ENCODE measurements around the gene OR4C6. TPM values are rescaled to one million over a fixed set of nuclear protein-coding genes. Genes with fewer than 3 reads are reported as not detected.

The OR4C6 gene
- not detected in 2 replicates for total RNA-seq

GRCh38 chr11:55661901-55662300, at the start of gene OR4C6:
TSS of gene OR4C6 (plus strand) at chr11:55662201. CDS start at chr11:55665167, 2,966 bp downstream.

DNA sequence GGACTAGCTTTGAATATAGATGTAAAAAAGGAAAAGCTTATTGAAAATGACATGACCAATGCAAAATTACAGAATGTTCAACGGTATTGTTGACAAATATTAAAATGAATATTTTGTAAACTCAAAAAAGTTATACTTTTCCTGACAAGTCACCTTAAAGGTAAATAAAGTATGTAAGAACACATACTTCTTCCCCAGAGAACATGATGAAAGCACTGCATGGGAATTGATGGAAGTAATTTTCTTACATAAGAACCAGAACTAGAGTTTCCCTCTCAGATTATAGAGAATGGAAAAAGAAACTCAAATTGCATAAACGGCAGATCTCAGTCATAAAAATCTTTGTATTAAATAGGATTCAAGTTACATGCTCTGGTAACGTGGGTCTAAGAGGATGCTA, 27.2 kb upstream of the OR4C6 start, which contains the start of gene OR4P4:
Gene OR4P4, plus strand, starts transcription at position 301 of the 400 bp plus-strand sequence.

GRCh38 chr11:55648027-55648426, 14.0 kb upstream of the OR4C6 start, which contains the start of gene OR4S2:
TSS of gene OR4S2 (plus strand) at chr11:55648327. CDS start at chr11:55650904, 2,577 bp downstream.

Other genes with a start within 250 kb of the OR4C6 start
- gene OR4C15, start 107.7 kb upstream of the OR4C6 start, total RNA-seq, result not detected in 2 replicates
- gene OR4C16, start 90.1 kb upstream of the OR4C6 start, total RNA-seq, result not detected in 2 replicates
- not detected in 2 replicates for gene OR4C11, start 54.6 kb upstream of the OR4C6 start, total RNA-seq
- gene OR4P4, start 27.1 kb upstream of the OR4C6 start, total RNA-seq, result not detected in 2 replicates
- gene OR4S2, start 13.9 kb upstream of the OR4C6 start, total RNA-seq, result not detected in 2 replicates
- gene OR5D13, start 111.2 kb downstream of the OR4C6 start, total RNA-seq, result not detected in 2 replicates
- not detected in 2 replicates for gene OR5D14, start 133.4 kb downstream of the OR4C6 start, total RNA-seq
- gene OR5L1, start 149.2 kb downstream of the OR4C6 start, total RNA-seq, result not detected in 2 replicates
- gene OR5D18, start 157.4 kb downstream of the OR4C6 start, total RNA-seq, result not detected in 2 replicates
- gene OR5L2, start 165.0 kb downstream of the OR4C6 start, total RNA-seq, result not detected in 2 replicates
- gene OR5D16, start 176.6 kb downstream of the OR4C6 start, total RNA-seq, result not detected in 2 replicates
- gene TRIM51, start 221.1 kb downstream of the OR4C6 start, total RNA-seq, result not detected in 2 replicates

All from aortic smooth muscle cell (primary cell).